NCI-H2081 (cell line): ENCODE results near the gene RBM12.

Experiments used
- DNase-seq, 2 experiments: peaks; one replicate each; lab custom pipeline; 2025; lab: John Stamatoyannopoulos, UW

Gene RBM12

DNA sequence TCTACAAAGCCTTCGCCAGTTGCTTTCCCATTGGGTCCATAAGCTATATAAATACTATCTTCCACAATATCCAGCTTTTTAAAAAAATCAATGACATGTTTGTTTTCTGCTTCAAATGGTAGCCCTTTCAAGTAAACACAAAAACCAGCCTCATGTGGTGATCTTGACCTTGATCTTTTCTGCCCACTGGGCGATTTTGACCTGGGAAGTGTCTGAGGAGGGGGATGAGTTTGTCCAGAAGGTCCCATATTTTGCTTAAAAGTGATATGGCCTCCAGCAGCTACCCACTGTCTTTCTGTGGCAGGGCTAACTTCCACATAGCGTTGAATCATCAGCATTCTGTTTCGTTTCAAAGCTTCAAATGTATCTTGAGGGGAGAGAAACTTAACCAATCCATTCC lies 10.8 kb downstream of the RBM12 start:
- no peak for DNase-seq

DNA sequence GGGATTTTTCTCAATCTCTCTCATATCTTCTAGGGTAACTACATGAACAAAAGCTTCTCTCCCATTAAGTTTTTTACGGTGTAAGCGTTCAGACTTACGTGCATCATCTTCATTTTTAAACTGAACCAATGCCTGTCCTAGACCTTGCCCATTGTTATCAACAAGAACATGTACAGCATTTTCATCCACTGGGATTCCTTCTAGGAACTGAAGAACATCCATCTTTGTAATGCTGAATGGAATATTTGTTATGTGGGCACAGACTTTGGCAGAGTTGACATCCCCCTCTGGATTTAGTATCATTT lies 11.3 kb downstream of the RBM12 start:
- DNase-seq: no peak

DNA sequence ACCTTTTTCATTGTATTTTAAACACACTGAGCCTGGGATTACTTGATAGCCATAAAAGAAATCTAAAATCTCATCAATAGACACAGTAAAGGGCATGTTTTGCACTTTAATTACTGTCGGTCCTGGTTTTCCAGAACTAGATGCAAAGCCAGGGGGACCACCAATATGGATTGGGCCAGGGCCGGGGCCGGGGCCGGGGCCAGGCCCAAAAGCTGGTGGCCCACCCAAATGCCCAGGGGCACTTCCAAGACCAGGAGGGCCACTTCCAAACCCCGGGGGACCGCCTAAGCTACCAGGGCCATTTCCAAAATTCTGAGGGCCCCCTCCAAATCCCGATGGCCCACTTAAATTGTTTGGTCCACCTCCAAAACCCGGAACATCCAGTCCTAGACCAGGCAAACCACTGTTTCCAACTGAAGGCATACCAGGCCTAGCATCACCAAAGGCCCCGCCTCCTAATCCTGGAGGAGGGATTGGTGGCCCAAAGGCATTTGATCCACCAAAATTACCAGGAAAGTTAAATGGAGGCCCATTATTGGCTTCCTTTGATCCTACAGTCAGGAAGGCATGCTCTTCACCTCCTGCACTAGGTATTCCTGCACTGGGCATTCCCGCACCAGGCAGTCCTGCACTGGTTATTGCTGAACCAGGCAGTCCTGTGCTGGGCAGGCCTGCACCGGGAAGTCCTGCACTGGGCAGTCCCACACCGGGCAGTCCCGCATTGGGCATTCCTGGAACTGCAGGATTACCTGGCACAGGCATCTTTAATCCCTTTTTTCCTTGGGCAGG lies 11.9 kb downstream of the RBM12 start:
- DNase-seq: no peak

DNA sequence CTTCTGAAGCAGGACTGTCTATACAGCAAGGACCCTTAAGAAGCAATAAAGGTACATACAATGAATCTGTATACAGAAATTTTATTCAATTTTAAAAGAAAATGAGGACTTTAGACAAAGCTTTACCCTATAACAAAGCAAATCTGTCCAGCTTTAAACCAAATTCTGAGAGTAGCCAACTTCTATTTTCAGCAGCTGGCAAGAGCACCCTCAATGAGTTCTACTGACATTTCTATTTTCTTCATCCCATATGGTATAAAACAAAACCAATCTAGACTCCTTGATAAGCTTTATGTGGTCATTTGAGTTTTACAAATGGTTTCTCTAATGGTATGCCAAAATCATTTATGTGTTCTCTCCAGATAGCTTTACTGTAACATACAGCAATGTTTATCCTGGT lies 12.7 kb downstream of the RBM12 start:
- no peak for DNase-seq

DNA sequence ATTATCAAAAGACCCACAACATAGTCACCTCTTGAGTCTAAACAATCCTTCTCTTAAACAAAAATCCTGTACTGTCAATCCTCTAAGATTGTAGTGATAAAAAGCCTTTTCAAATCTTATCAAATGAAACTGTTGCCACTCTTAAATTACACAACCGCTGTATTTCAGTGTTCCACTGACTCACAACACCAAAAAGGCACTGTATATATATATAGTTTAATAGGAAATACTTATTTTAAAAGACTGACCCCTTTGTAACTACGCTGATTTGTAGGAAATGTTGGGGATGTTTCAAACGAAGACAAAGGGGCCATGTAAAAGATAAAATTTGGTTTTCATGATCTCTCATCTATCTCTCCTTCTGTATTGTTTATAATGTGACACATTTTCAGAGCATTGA lies 14.1 kb downstream of the RBM12 start:
- no peak for DNase-seq

DNA sequence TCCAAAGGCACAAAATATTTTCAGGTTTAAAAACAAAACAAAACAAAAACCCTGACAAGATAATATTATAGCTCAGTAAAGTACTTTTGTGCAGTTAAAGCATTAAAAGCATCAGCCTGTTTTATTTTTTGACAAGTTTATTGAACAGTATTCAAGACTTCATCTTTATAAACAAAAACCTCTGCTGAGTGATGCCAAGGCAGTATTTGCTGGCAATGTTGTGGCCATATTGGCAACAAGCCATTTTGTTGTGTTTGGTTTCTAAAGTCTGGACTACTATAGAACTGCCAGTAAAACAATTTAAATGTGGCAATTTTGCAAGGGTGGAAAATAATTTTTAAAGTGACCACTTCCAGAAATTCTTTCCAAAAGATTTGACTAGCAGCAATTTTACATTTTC lies 15.9 kb downstream of the RBM12 start:
- no peak for DNase-seq

DNA sequence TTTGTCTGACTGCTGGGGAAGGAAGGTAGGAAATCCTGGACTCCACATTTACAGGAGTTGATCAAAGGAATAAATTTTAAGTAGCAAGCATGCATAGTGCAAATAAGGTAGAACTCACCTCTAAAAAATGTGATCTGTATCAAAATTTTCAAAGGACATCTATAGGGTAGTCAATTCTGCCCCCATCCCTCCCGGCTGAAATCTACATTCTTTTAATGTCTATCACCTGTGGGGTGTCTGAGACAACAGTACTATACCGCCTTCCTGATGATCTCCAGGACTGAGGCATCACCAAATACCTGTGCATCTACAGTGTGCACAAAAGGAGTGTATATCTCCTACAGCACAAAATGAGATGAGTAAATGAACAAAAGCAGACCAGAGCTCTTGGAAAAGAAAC lies 19.9 kb downstream of the RBM12 start:
- DNase-seq: no peak

DNA sequence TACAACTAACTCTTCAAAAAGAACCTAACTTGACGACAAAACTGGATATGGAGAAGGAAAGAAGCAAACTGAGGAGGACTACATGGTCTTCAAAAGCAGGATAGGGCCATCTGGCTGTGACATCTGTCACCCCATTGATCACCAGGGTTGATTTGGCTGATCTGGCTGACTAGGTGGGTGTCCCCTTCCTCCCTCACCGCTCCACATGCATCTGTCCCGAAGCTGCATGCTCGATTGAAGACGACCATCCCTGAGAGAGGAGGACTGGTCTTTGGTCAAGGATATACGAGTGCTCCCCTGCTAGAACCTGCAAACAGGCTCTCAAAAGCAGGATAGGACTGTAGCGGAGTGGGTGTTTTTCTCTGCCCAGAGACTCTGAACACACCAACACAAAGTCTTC lies 21.7 kb downstream of the RBM12 start:
- DNase-seq: no peak

DNA sequence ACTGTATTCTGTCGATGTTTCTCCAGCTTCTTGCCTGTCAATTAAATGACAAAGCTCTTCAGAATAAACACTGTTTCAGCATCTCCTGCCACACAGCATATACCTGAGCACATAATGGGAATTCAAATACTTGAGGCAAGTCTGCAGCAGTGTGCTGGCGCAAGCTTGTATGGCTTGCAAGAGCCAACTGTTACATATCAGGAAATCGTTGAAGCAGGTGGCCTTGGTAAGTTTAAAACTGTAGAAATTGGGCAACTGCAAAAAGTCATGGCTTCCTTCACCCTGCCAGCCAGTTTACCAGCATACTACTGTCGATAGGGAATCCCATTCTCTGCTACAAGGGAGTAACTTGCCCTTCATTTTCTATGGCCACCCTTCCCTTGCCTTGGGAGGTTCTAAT lies 23.0 kb downstream of the RBM12 start:
- DNase-seq: no peak

DNA sequence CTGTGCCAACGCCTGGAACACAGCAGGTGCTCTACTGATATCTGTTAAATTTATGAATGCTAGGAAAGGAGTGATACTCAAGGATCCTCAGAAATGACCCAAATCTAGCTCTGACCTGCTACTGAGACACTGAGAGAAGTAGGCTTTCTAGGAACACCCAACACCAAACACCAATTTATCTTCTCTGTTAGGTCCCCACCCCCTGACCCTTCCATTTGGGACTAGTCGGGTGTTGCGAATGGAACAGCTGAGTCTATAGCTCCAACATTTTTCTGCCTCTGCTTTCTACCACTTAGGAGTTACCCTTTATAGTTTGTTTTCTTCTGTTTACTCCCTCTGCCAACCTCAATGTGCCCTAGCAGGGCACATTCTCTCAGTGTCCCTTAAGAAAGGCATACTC lies 24.0 kb downstream of the RBM12 start:
- no peak for DNase-seq

DNA sequence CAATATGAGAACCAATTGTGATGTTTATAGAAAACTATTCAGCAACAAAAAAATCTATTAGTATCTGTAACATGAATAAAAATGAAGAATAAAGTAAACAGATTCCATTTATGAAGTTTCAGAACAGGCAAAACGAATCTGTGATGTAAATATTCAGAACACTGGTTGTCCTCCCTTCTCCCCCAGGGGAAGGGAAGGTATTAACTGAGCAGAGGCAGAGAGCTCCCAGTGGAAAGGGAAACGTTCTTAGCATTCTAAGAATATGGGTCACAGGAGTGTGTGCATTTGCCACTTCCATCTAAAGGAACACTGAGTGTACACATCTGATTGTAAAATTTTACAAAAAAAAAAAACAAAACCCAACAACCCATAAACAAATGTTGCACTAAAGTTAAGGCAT lies 25.9 kb downstream of the RBM12 start:
- no peak for DNase-seq

DNA sequence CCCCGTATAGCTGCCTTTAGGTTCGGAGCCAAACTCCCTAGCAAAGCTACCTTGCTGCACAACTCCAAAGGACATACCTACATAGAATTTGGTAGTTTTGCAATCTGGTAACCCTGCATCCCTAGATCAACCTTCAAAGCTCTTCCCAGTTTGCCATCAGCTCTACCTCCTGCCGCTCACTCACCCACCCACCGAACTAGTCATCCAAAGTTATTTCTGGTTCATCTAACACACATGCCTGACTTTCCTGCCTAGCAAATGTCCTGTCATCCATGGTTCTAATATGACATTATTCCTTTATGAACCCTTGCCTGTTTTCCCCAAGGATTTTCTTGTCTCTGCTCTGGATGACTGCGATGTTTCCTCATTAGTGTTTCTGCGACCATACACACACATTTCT lies 27.4 kb downstream of the RBM12 start:
- no peak for DNase-seq

DNA sequence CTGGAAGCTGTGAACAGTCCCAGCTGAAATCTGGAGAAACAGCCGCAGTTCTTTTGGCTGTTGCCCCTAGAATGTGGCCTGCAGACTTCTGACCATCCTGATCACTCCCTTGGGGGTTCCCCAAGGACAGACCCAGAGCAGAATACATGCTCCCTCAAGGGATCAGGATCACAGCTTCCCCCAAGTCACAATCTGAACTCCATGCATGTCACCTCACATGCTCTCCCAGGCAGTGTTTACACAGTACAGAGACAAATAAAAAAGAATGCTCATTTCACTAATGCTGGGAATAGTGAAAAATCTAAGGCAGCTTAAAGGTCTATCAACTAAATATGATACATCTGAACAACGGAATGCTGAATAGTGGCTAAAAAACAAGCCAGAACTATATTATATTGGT lies 28.6 kb downstream of the RBM12 start:
- DNase-seq: no peak

DNA sequence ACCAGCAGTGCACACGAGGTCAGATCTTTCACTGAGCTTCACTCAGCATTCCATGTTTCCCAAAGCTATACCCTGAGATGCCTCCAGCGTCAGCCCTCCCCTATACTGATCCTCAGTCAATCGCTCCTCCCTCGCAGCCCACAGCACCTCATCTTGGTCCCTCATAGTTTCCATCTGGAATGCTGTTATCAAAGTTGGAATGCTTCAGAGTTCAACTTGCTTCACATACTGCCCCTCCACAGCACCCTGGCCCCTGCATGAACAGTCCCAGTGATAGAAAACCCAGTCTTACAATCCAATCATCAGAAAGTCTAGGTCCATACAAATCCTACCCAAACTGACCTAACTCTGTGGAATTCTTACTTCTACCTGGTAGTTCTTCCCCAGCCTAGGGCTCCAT lies 29.0 kb downstream of the RBM12 start:
- no peak for DNase-seq

DNA sequence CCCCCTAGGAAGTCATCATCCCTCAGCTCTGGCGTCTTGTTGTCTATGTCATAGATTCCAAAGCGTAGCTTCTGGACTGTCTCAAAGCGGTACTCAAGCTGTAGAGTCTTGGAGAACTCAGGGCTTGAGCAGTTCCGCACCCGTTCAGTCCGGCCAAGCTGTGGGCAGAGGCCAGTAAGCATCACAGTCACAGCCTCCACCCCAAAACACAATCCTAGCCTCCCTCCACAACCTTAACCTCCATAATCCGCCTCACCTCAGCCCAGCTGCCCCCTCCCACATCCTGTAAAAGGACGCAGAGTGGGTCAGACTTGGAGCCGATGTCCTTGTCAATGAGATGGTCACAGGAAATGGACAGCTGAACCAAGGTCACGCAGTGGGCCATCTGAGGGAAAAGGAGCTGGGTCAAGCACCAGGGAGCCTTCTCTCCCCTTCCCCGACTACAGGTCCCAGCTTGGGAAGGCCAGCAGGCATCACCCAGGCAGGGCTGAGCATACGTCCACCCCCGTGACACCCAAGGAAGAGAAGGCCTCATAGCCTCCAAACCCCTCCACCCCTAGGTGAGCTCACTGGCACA lies 32.1 kb downstream of the RBM12 start:
- no peak for DNase-seq

DNA sequence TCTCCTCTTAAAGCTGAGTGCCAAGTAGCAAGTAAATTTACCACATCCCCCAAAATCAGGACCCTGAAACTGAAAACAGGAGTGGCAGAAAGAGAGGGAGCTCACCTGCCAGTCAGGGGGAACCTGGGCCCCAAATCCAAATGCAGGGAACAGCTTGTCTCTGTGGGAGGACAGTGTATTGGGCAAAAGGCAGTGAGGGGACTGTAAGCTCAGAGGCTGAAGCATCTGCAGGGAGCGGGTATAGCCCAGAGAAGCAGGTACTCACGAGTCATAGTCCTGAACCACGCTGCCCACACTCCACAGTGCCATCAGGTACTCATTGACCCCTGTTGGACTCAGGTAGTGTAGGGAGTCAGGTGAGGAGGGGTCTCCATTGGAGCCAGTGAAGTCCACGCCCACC lies 34.1 kb downstream of the RBM12 start:
- no peak for DNase-seq

DNA sequence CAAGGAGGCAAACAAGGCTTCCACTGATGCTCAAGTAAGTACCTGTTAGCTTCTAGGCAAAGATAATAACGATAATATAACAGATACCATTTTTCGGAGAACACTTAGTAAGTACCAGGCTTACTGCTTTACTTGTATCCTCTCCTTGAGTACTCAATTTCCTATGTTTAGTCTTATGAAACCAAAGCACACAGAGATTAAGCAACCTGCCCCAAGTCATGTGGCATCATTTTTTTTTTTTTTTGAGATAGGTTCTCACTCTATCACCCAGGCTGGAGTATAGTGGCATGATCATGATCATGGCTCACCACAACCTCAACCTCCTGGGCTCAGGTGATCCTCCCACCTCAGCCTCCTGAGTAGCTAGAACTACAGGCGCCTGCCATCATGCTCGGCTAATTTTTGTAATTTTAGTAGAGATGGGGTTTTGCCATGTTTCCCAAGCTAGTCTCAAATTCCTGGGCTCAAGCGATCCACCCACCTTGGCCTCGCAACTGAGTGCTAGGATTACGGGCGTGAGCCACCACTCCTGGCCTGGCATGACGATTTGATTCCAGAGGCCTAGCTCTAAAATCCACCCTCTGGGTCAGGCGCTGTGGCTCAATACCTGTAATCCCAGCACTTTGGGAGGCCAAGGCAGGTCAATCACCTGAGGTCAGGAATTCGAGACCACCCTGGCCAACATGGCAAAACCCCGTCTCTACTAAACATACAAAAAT lies 35.1 kb downstream of the RBM12 start:
- DNase-seq: no peak

DNA sequence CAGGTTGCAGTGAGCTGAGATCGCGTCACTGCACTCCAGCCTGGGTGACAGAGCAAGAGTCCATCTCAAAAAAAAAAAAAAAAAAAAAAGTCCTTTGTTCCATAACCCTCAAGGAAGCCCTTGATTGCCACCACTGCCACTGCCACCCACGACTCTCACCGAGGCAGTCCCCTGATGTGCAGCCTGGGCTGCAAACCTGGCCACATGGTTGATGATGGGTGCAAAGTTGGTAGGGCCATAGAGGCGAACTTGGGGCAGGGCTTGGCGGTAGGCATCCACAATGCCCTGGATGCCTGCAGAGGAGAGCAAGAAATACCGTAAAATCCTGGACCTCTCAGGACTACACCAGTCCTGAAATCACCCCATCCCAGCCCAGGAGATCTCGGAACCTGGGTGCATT lies 37.6 kb downstream of the RBM12 start:
- DNase-seq: no peak

DNA sequence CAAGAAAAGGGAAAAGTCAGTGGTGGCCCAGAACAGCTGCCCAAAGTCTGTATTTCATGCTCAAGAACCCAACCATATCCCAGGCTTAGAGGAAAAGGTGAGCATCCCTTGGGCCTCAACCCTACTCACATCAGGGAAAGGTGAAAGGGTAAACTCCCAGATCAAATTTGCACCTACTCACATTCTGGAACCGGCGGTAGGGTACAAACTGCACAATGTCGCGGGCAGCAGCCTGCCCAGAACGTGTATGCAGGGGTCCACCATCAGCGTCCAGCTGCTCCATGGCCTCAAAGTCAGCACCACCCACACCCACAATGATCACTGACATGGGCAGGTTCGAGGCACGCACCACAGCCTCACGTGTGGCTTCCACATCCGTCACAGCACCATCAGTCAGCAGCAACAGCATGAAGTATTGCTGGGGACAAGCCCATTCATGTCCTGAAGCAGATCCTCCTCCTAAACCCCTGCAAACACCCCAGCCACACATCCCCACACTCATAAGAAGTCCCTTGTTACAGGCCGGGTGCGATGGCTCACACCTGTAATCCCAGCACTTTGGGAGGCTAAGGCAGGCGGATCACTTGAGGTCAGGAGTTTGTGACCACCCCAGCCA lies 38.2 kb downstream of the RBM12 start:
- no peak for DNase-seq

DNA sequence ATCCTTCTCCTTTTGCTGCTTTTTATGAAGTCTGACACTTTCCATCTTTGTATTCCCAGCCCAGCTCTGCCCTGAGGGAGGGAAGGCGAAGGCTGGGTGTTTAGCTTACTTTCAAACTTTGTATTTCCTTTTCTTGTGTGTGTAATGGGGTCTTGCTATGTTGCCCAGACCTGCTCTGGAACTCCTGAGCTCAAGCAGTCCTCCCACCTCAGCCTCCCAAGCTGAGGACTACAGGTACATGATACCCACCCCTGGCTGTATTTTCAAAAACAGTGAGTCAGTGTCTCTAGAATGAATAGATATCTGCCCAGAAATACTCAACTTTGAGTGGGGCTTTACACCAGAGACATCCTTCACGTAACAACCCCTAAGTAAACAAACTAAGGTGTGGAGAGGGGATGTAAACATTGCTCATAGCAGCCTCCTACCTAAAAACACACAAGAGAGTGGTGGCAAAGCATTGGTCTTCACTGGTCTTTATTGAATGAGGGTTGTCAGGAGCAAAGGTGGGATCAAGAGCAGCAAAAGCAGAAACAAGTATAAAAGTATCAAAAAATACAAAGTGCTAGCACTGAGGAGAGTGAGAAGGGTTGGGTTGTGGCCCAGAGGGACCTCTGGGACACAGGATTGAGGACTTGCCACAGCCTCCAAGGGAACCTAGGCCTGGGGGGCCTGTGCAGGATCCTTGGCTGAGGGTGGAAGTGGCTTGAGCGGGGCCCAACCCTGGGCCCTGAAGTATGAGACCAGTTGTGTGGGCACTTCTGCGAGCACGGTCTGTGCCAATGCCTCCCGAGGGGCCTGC lies 38.9 kb downstream of the RBM12 start:
- DNase-seq: no peak

DNA sequence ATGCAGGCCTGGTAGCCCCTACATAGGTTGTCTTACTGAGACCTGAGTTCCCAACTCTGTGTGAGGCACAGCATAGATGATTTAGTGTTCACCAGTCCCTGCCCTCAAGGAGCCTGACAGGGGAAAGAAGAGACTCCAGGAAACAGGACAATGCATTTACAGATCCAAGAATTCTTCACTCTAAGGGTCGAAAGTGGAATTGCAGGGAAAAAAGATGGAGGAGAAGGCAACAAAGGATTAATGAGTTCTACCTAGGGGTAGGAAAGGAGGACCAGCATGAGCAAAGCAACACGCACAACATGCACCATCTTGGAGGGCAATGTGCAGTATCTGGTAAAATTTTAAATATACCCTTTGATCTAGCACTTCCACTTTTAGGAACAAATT lies 43.1 kb downstream of the RBM12 start:
- DNase-seq: no peak

DNA sequence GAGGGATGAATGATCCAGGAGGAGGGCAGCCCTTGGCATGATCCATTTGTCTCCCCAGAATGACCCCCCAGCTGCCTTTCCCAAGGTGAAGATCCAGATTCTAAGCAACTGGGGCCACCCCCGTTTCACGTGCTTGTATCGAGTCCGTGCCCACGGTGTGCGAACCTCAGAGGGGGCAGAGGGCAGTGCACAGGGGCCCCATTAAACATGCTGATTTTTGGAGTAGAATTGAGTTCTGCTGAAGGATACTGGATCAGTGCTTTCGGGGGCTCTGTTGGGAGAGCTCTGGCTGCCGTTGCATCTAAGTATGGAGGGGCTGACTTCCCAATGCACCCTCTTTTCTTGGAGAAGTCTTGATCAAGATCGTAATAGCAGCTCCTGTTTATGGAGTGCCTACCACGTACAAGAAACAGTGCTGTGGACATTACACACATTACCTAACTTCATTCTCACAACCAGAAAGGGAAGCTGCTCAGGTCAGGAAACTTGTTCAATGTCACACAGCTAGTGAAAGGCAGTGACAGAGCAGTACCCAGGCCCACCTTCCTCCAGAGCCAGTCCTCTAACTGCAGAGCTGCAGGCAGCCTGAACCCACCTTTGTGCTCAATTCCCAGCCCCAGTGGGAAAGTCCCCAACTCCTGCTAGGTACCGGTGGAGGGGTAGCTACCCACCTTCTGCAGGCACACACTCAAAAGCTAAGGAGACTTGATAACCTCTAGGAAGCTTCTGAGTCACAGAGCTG lies 43.7 kb downstream of the RBM12 start:
- DNase-seq: no peak
